ENCODE measurements around the gene HNRNPA3. TPM values are rescaled to one million over a fixed set of nuclear protein-coding genes. Genes with fewer than 3 reads are reported as not detected.

The HNRNPA3 gene
- total RNA-seq, 1 donor from 2014 or later = 107 TPM

DNA sequence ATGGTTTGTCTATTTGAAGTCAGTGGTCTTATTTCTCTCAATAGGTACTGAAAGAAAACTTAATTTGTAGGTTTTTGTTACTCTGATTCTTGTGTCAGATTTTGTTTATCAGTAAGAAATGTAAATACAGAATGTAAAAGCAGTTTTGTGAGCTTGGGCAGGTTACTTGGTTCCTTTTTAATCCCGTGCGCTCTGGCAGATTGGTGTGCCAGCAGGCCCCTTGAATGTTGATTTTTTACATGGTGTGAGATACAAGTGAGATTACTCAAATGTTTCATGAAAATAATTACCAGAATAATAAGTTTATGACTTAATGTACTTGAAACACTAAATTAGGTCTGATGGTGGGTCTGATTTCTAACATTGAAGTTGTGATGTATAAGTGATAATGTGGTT lies 13.4 kb downstream of the HNRNPA3 start:
- Histone ChIP-seq H3K36me3 (peaks cover 10% of the 10 kb centered on the region), H3K4me2 (no peak overlapping the region), H3K9me3 (ENCODE audit: low read depth) (no peaks in the 10 kb centered on the region), H3K4me1 (no peaks in the 10 kb centered on the region), H2AFZ (replicated peaks) (no peak overlapping the region), H3K9ac (no peak overlapping the region), H3K27ac (no peak overlapping the region), H3F3A (ENCODE audit: low read depth) (peaks cover 89% of the 10 kb centered on the region), H3K4me3 (no peak overlapping the region), H4K20me1 (ENCODE audit: low read depth) (peaks cover 15% of the 10 kb centered on the region), H3K27me3 (no peaks in the 10 kb centered on the region), H3K79me2 (ENCODE audit: low read depth) (no peaks in the 10 kb centered on the region)
- H3K27ac Mint-ChIP-seq = no peak overlapping the region
- peaks cover 33% of the 10 kb centered on the region for H3K36me3 Mint-ChIP-seq
- no peak for DNase-seq (ENCODE audit: low spot score)
- H3K9me3 Mint-ChIP-seq = no peaks in the 10 kb centered on the region
- no peak overlapping the region for H3K4me3 Mint-ChIP-seq
- H3K27me3 Mint-ChIP-seq (ENCODE audit: insufficient read depth, low read depth) = peaks cover 2% of the 10 kb centered on the region
- TF ChIP-seq, protein P1, sequence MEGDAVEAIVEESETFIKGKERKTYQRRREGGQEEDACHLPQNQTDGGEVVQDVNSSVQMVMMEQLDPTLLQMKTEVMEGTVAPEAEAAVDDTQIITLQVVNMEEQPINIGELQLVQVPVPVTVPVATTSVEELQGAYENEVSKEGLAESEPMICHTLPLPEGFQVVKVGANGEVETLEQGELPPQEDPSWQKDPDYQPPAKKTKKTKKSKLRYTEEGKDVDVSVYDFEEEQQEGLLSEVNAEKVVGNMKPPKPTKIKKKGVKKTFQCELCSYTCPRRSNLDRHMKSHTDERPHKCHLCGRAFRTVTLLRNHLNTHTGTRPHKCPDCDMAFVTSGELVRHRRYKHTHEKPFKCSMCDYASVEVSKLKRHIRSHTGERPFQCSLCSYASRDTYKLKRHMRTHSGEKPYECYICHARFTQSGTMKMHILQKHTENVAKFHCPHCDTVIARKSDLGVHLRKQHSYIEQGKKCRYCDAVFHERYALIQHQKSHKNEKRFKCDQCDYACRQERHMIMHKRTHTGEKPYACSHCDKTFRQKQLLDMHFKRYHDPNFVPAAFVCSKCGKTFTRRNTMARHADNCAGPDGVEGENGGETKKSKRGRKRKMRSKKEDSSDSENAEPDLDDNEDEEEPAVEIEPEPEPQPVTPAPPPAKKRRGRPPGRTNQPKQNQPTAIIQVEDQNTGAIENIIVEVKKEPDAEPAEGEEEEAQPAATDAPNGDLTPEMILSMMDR (IDR thresholded peaks at IDR 0.05) = no peak
- TF ChIP-seq EZH2phosphoT487 (IDR thresholded peaks at IDR 0.05) (no peak), EZH2 (IDR thresholded peaks at IDR 0.05) (no peak)
- H3K4me1 Mint-ChIP-seq = no peaks in the 10 kb centered on the region

DNA sequence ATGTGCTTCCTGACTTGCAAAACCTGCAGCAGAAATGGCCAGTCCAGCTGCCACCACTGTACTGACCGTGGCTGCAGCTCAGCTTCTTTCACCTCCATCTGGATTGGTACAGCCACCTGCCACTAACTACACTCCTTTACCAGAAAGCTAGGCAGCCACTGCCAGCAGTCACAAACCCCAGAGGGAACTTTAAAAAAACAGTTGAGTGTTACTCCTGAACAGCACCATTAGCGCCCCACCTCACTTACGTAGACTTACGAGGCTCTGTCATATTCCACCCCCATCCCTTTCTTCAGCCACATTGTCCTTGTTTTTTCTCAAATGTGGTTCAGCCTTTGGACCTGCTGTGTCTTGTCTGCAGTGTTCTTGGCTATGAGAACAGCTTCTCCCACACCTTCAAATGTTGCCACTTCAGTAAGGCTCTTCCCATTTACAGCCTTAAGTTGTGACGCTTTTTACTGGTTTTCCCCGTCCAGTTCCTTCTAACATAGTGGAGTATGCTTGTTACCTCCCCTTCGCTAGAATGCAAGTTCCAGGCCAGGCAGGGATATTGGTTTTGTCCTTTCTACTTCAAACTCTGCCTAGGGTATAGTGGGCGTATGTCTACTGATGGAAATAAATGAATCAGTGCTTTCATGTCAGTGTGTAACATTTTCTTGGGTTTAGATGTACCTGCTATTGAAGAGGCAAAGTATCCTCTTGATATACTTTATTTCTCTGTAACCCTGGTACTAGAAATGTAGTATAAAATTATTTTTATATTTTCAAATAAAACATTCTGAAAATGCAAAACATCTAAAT lies 17.0 kb downstream of the HNRNPA3 start:
- no peak overlapping the region for H3K4me3 ChIP-seq
- H3K36me3 ChIP-seq = peaks cover 5% of the 10 kb centered on the region
- no peak overlapping the region for H3K9ac ChIP-seq
- no peaks in the 10 kb centered on the region for H3K27me3 ChIP-seq
- no peak overlapping the region for H3K4me3 Mint-ChIP-seq
- H3F3A ChIP-seq (ENCODE audit: low read depth) = peaks cover 56% of the 10 kb centered on the region
- no peaks in the 10 kb centered on the region for H3K4me1 ChIP-seq
- H3K27ac ChIP-seq = peak overlapping the region; percentile 44
- H4K20me1 ChIP-seq (ENCODE audit: low read depth) = peaks cover 16% of the 10 kb centered on the region
- no peak overlapping the region for H3K27ac Mint-ChIP-seq
- peaks cover 30% of the 10 kb centered on the region for H3K36me3 Mint-ChIP-seq
- no peak for DNase-seq (ENCODE audit: low spot score)
- no peaks in the 10 kb centered on the region for H3K27me3 Mint-ChIP-seq (ENCODE audit: insufficient read depth, low read depth)
- H3K9me3 ChIP-seq (ENCODE audit: low read depth) = no peaks in the 10 kb centered on the region
- TF ChIP-seq, protein P1 (IDR thresholded peaks at IDR 0.05) = no peak
- TF ChIP-seq EZH2 (IDR thresholded peaks at IDR 0.05) (no peak), EZH2phosphoT487 (IDR thresholded peaks at IDR 0.05) (no peak)
- no peak overlapping the region for H2AFZ ChIP-seq (replicated peaks)
- no peaks in the 10 kb centered on the region for H3K4me1 Mint-ChIP-seq
- no peak overlapping the region for H3K4me2 ChIP-seq
- no peaks in the 10 kb centered on the region for H3K9me3 Mint-ChIP-seq
- H3K79me2 ChIP-seq (ENCODE audit: low read depth) = no peaks in the 10 kb centered on the region

DNA sequence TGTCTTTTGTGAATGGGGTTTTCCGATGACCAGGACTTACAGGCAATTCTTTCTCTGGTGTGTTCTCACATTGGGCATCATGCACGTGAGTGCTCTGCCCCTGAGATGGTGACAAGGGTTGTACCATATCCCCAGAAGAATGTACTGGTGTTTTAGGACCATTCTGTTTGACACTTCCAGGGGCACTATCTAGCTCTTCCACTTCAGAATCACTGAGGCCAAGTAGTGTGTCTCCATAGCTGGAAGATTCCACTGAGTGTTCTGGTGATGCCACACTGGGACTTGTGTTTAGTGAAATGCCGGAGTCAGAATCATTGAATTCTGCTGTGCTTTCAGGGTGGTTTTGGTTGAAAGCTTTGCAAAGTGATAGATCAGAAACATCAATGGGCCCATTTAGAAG lies 18.7 kb downstream of the HNRNPA3 start:
- H3K9ac ChIP-seq = no peak overlapping the region
- H3K4me3 ChIP-seq = no peak overlapping the region
- TF ChIP-seq EZH2 (IDR thresholded peaks at IDR 0.05) (no peak), EZH2phosphoT487 (IDR thresholded peaks at IDR 0.05) (no peak)
- TF ChIP-seq, protein P1 (IDR thresholded peaks at IDR 0.05) = no peak
- no peak overlapping the region for H3K4me2 ChIP-seq
- H3K9me3 Mint-ChIP-seq = no peaks in the 10 kb centered on the region
- H3F3A ChIP-seq (ENCODE audit: low read depth) = peaks cover 41% of the 10 kb centered on the region
- no peak overlapping the region for H3K27ac ChIP-seq
- H3K27ac Mint-ChIP-seq = no peak overlapping the region
- H3K36me3 ChIP-seq = peaks cover 5% of the 10 kb centered on the region
- no peaks in the 10 kb centered on the region for H3K27me3 Mint-ChIP-seq (ENCODE audit: insufficient read depth, low read depth)
- H4K20me1 ChIP-seq (ENCODE audit: low read depth) = peaks cover 16% of the 10 kb centered on the region
- DNase-seq (ENCODE audit: low spot score) = no peak
- no peaks in the 10 kb centered on the region for H3K27me3 ChIP-seq
- H3K4me3 Mint-ChIP-seq = no peak overlapping the region
- H3K36me3 Mint-ChIP-seq = peaks cover 33% of the 10 kb centered on the region
- H3K9me3 ChIP-seq (ENCODE audit: low read depth) = no peaks in the 10 kb centered on the region
- no peak overlapping the region for H2AFZ ChIP-seq (replicated peaks)
- peaks cover 10% of the 10 kb centered on the region for H3K79me2 ChIP-seq (ENCODE audit: low read depth)
- H3K4me1 ChIP-seq = no peaks in the 10 kb centered on the region
- no peaks in the 10 kb centered on the region for H3K4me1 Mint-ChIP-seq
